NAMALWA (cell line): ENCODE results near the gene SFT2D1.

ENCODE experiments used
- DNase-seq: peaks from one replicate; pipeline ENCODE4 v3.0.0-alpha.2; 2015; ENCODE audit warnings: low spot score

Gene SFT2D1

DNA sequence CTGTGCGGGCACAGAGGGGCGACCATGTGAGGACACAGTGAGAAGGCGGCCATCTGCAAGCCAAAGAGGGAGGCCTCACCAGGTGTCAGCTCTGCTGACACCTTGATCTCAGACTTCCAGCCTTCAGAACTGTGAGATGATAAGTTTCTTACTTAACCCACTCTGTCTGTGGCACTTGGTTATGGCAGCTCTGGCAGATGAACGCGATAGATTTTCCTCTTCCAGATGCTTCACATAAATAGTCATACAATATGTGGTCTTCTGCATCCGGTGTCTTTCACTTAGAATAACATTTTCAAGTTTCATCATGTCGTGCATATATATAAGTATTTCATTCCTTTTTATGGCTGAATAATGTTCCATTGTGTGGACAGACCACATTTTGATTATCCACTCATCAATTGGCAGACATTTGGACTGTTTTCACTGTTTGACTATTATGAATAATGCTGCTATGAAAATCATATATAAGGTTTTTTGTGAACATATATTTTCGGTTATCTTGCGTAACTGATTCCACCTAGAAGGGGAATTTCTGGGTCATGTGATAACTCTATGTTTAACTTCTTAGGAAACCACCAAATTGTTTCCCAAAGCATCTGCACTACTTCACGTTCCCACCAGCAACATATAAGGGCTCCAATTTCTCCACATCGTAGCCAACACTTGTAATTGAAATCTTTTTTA, 64.3 kb downstream of the SFT2D1 start:
- DNase-seq = no peak

DNA sequence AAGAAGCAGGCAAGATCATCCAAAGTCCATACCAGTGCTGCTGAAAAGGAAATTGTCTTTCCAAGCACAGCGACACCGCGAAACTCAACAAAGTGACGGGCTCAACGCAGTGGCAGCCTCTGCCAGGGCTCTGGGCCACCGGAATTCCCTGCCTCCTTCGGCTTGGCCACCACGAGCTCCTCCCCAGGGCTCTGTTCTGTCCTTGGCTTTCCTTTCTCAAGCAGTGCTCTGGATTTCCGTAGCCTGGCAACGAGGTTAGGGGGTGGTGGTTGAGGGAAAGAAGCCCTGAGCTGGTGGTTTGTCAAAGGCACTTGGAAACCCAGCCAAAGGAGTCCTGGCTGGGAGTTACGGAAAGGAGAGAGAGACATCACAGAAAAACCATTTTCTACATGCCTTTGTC, 65.3 kb downstream of the SFT2D1 start:
- no peak for DNase-seq

DNA sequence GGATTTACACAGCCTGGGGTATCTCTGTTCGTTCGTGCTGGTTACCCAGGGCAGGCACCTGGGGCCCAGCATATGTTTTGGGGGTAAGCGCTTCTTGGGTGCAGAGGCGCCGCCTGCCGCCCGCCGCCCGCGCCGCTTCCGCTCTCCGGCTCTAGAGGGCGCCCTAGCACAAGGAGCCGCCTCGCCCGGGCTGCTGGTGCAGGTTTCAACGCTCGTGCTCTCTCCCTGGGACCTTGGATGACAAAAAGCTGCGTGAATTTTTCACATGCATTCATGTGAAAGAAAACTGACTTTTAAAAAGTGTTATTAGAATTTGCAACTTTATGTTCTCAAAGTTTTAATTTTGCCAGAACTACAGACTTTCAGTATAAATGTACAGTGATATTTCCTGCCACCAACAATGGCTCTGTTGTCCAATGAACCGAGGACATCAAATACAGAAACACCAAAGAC, 66.6 kb downstream of the SFT2D1 start:
- peak; percentile 79 for DNase-seq

DNA sequence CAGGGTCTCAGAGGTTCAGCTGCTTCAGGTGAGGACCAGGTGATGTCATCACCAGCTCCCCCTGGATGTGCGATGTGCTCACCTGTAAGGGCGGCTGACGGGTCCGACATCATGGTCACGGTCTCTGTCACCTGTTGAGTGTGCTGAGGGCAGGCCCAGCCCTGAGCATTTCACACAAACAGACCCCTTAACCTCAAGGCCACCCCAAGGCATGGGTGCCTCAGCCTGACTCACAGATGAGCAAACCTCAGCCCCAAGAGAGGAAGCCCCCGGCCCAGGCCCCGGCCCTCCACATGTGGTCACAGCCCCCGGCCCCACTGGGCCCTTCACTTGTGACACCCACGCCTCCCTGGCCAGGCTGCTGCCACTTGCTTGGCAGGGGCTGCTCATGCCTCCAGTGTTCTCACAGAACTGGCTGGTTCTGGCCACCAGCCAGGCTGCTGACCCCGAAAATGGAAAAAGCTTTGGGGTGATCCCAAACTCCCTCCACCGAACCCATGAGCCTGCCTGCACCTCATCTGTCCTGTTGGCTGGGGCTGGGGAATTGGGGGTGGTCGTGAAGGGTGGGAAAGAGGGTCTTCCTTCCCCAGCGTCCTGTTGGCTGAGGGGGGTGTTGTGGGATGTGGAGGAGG, 67.5 kb downstream of the SFT2D1 start:
- no peak for DNase-seq

DNA sequence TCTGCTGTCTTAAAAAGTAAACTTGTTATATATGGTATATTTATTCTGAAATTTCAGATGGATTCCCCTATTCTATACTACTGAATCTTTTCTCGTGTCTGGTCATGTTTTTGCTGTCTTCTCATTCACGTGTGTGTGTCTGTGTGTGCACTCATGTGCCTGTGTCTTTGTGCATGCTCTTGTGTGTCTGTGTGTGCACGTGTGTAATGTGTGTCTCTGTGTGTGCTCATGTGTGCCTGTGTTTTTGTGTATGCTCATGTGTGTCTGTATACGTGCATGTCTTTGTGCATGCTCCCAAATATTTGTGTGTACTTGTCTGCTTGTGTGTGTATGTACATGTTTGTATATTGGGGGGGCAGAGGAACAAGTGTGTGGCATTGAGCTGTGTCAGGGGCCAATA, 68.2 kb downstream of the SFT2D1 start:
- no peak for DNase-seq

DNA sequence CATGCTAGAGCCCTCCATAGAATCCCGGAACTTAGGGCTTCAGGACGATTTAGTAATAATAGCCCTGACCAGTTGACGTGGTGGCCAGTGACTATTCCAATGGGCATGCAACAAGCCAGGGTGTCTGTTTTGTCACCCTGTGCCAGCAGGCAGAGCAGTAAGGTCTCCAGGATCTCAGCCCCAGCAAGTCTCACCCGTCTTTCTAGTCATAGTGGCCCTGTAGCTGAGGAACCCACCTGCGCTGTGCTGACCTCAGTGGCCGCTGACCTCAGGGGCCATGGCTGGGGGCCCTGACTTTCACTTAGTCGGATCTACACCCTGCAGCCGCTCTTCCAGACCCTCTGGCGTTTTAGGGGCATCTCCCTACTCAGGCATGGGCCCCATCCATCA, 71.0 kb downstream of the SFT2D1 start:
- no peak for DNase-seq

DNA sequence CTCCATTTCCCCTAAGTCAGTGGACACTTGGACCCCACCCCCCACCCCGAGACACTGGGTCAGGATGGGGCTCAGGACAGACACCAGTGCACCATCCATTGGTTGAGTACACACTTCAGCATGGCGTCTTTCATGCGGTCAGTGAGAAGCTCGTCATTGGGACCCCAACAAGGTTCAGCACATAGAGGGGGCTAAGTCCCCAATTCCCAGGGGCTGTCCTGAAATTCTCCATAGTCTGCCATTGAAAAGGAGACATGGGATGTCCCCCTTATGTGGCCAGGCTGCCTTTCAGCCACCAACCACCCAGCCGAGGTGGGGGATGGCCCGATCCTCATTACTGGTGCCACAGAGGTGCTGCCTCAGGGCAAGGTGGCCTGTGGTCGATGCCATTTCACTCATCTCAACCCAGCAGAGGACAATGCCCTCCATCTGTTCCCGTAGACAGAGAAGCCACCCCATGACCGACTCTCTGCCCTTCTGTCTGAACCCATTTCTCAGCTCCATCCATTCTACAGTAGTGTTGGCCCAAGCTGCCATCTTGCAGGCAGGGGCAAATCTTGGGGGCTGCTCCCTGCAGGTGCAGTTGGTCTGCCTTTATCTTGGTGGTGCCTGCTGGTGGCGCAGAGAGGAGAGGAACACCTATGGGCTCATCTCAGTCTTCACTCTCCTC, 71.5 kb downstream of the SFT2D1 start:
- DNase-seq = no peak
